BLaER1 (cell line): Measurements from ENCODE around the gene TENT4B.

Experiments used
- H3K27ac ChIP-seq: shearing (Covaris generic); formaldehyde crosslinking; 2 replicates; pipeline ENCODE4 v1.8.1; 2022
- H3K27me3 ChIP-seq: shearing (Covaris generic); formaldehyde crosslinking; 2 replicates; pipeline ENCODE4 v1.8.1; 2022
- H3K36me3 ChIP-seq: shearing (Covaris generic); formaldehyde crosslinking; 2 replicates; pipeline ENCODE4 v1.8.1; 2022
- H3K4me1 ChIP-seq: shearing (Covaris generic); formaldehyde crosslinking; 2 replicates; pipeline ENCODE4 v1.8.1; 2022
- H3K4me2 ChIP-seq: shearing (Covaris generic); formaldehyde crosslinking; 2 replicates; pipeline ENCODE4 v1.8.1; 2022
- H3K4me3 ChIP-seq: shearing (Covaris generic); formaldehyde crosslinking; 2 replicates; pipeline ENCODE4 v1.8.1; 2022
- H3K9ac ChIP-seq: shearing (Covaris generic); formaldehyde crosslinking; 2 replicates; pipeline ENCODE4 v1.8.1; 2022
- H3K9me3 ChIP-seq: shearing (Covaris generic); formaldehyde crosslinking; 2 replicates; pipeline ENCODE4 v1.8.1; 2022
- H4K20me1 ChIP-seq: shearing (Covaris generic); formaldehyde crosslinking; 2 replicates; pipeline ENCODE4 v1.8.1; 2022
- Cebpa-rat ChIP-seq: shearing (Covaris generic); IDR thresholded peaks from 2 replicates; pipeline ENCODE4 v1.8.1; 2022

TENT4B gene

DNA sequence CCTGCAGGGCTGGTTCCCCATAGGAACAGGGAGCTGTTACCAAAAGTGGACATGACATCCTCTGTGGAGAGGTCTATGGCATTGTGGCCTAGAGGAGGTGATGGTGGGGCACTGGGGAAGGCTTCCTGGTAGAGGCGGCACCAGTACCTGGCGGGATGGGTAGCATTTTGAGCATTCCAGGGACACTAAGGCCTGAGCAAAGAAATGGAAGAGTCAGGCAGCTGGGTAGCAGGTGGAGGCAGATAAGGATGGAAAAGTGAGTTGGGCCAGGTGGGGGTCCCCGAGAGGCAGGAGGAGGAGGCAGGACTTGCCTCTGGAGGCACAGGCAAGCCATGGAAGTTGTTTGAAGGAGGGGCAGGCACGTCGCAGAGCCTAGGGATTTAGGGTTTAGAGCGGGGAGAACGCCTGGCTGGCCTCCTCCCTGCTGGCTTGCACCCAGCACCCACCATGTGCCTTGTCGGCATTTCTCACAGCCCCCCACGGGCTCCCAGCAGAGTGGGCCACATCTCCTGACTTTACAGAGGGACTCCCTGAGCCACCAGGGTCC is 108.1 kb downstream of the TENT4B start:
- Histone ChIP-seq H3K4me2 (peak overlapping the region; percentile 84), H3K4me1 (peaks cover 83% of the 10 kb centered on the region), H3K9ac (no peak overlapping the region), H4K20me1 (peaks cover 67% of the 10 kb centered on the region), H3K9me3 (no peaks in the 10 kb centered on the region), H3K4me3 (no peak overlapping the region), H3K36me3 (no peaks in the 10 kb centered on the region), H3K27me3 (no peaks in the 10 kb centered on the region), H3K27ac (peak overlapping the region; percentile 35; the same call in 1 of the 2 replicates)
- no peak for TF ChIP-seq Cebpa-rat

DNA sequence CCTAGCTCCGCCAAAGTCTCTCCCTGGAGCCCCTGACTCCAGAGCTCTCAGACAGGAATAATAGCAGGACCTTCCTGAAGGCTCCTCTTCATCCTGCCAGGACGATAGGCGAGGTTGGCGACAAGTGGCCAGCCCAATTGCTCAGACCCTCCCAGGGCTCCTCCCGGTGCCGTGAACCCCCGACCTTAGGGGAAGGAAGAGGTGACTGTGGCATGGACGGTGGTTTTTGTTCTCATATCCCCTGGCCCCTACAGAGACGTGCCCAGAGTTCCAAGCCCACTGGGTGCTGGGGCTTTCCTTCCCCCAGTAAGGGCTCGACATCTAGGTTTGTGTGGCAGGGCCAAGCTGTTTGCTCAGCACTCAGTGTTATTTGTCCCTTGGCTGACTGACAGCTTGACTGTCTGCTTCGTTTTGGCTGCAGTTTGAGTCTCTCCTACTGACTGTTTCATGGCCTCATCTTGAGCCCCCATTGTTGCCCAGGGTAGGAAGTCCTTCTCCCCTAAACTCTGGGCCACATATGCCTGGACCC is 108.7 kb downstream of the TENT4B start:
- Histone ChIP-seq H3K36me3 (no peaks in the 10 kb centered on the region), H3K9ac (0 out of 2 replicates have a peak overlapping the region, but pooled peaks have one; percentile 26), H3K27me3 (no peaks in the 10 kb centered on the region), H3K4me3 (no peak overlapping the region), H3K4me1 (peaks cover 88% of the 10 kb centered on the region), H4K20me1 (peaks cover 73% of the 10 kb centered on the region), H3K27ac (peak overlapping the region; percentile 35; the same call in 1 of the 2 replicates), H3K9me3 (no peaks in the 10 kb centered on the region), H3K4me2 (peak overlapping the region; percentile 84)
- TF ChIP-seq Cebpa-rat: no peak

DNA sequence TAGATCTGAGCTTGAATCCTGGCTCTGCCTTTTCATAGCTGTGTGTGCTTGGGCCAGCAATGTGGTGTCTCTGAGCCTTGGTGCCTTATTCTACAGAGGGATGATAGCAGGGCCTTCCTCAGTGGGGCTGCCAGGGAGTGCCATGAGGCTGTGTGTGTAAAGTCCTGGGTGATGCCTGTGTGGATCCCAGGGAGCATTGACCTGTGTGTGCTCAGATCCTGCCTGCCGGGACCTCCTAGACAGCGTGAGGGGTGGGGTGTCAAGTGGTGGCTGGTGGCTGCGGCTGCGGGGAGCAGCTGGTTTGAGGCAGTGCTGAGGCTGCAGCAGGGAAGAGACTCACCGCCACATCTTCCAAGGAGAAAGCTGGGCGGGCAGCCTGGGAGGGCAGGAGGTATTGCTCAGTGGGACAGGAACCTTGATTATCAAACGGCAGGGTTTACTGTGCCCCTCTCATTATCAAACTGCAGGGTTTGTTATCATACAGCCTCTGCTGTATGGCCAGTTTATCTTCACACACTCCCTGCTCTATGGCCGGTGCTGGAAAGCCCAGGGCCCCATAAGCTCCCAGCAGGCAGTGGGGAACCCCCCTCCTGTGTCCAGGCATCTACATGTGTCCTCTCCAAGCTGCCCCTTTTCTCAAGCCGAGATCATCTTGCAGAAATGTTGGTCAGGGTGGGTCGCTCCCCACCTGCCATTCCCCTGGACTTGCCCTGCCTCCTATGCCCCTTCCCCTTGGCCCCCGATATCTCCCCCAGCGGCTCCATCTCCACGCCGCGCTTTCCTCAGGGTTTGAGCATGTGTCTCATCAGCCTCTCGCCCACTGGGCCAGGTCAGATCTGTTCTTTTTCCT is 110.2 kb downstream of the TENT4B start:
- Histone ChIP-seq H3K4me3 (no peak overlapping the region), H3K36me3 (no peaks in the 10 kb centered on the region), H3K4me2 (peak overlapping the region; percentile 68), H3K27me3 (no peaks in the 10 kb centered on the region), H3K9me3 (no peaks in the 10 kb centered on the region), H3K9ac (peak overlapping the region; percentile 27; the same call in 1 of the 2 replicates), H3K4me1 (peaks cover 98% of the 10 kb centered on the region), H4K20me1 (peaks cover 73% of the 10 kb centered on the region), H3K27ac (no peak overlapping the region)
- TF ChIP-seq Cebpa-rat: no peak

DNA sequence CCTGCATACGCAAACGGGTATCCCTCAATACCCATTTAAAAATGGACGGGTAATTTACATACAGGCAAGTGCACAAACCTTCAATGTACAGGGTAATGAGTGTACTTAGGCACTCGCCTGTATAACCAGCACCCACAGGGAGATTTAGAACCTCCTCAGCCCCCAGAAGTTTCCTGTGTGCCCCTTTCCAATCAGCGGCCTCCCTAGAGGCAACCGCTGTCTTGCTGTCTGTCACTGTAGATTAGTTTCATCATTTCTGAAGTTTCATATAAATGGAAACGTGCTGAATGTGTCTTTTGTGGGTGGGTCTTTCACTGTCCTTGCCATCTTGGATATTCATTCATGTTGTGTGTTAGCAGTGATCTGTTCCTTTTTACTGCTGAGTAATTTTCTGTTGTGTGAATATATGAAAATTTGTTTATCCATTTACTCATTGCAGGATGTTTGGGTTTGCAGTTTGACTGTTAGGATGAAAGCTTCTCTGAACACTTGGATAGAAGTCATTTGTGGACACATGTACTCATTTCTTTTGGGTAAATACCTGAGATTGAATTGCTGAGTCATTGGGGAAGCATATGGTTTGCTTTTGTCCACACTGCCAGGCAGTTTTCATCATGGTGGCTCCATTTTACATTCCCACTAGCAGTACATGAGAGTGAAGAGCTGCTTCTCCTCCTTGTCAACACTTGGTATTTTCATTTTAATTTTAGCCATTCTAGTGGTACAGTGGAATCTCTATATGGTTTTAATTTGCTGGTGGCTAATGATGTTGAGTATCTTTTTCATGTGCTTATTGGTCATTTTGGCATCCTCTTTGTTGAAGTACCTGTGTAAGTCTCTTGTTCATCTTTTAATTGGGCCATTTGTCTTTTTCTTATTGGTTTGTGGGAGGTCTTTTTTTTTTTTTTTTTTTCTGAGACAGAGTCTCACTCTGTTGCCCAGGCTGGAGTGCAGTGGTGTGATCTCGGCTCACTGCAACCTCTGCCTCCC is 111.1 kb downstream of the TENT4B start:
- H3K27me3 ChIP-seq: no peaks in the 10 kb centered on the region

DNA sequence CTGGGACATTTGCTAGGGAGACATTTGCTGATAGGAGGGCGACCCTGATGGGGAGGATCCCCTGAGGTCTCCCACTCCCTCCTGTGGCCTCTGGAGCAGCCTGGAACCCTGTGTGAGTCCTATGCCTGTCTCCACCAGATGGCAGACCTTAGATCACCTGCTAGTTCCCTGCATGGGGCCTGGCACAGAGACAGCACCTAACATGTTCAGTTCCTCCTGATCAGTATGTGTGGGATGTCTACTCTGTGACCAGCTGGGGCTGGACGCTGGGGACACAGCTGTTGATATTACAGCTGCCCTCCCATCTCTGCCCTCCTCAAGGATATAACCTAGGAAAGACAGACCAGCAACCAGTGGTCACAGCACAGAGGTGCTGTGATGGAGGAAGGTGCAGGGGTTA is 112.2 kb downstream of the TENT4B start:
- Histone ChIP-seq H3K4me1 (peaks cover 98% of the 10 kb centered on the region), H3K4me3 (no peak overlapping the region), H4K20me1 (peaks cover 56% of the 10 kb centered on the region), H3K4me2 (peak overlapping the region; percentile 98), H3K27me3 (no peaks in the 10 kb centered on the region), H3K9ac (no peak overlapping the region), H3K27ac (peak overlapping the region; percentile 82; the same call in 1 of the 2 replicates), H3K36me3 (no peaks in the 10 kb centered on the region), H3K9me3 (no peaks in the 10 kb centered on the region)
- TF ChIP-seq Cebpa-rat: no peak

More for the DNA sequence above, 111.1 kb downstream of the TENT4B start:
- H3K9me3 ChIP-seq: no peaks in the 10 kb centered on the region
- no peak for TF ChIP-seq Cebpa-rat
- peaks cover 66% of the 10 kb centered on the region for H4K20me1 ChIP-seq
- H3K4me2 ChIP-seq: peak overlapping the region; percentile 68
- peak overlapping the region; percentile 27; the same call in 1 of the 2 replicates for H3K9ac ChIP-seq
- no peaks in the 10 kb centered on the region for H3K36me3 ChIP-seq
- H3K4me3 ChIP-seq: no peak overlapping the region
- peaks cover 98% of the 10 kb centered on the region for H3K4me1 ChIP-seq
- H3K27ac ChIP-seq: peak overlapping the region; percentile 15; the same call in 1 of the 2 replicates

DNA sequence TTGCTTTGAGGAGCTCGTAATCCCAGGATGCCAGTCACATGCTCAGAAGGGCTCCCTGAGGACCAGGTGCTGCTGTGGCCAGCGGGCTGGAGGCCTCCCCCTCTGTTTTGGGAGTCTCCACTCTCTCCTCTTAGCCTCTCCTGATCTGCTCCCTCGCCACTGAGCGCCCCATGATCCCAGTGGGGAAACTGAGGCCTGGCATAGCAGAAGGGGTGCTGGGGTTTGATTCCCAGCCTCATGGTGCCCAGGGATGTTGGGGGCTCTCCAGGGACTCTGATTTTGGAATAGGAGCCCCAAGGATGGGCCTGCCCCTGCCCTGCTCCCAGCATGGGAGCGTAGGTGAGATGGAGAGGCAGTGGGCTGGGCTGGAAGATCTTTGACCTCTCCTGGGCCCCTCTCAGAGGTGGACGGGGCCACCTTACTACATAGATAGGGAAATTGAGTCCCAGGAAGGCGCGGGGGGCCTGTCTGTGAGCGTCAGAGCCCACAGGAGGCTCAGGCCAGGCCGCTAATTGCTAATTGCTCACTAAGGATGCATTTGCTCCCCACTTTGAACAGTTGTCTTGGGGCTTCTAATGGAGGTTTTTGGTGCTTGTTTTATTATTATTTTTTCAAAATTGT is 112.7 kb downstream of the TENT4B start:
- Histone ChIP-seq H3K4me3 (peak overlapping the region; percentile 46), H3K27ac (peak overlapping the region; percentile 82), H3K9me3 (no peaks in the 10 kb centered on the region), H3K9ac (peak overlapping the region; percentile 49; the same call in 1 of the 2 replicates), H3K4me2 (peak overlapping the region; percentile 98), H4K20me1 (peaks cover 50% of the 10 kb centered on the region), H3K36me3 (no peaks in the 10 kb centered on the region), H3K4me1 (peaks cover 97% of the 10 kb centered on the region), H3K27me3 (no peaks in the 10 kb centered on the region)
- TF ChIP-seq Cebpa-rat: no peak

DNA sequence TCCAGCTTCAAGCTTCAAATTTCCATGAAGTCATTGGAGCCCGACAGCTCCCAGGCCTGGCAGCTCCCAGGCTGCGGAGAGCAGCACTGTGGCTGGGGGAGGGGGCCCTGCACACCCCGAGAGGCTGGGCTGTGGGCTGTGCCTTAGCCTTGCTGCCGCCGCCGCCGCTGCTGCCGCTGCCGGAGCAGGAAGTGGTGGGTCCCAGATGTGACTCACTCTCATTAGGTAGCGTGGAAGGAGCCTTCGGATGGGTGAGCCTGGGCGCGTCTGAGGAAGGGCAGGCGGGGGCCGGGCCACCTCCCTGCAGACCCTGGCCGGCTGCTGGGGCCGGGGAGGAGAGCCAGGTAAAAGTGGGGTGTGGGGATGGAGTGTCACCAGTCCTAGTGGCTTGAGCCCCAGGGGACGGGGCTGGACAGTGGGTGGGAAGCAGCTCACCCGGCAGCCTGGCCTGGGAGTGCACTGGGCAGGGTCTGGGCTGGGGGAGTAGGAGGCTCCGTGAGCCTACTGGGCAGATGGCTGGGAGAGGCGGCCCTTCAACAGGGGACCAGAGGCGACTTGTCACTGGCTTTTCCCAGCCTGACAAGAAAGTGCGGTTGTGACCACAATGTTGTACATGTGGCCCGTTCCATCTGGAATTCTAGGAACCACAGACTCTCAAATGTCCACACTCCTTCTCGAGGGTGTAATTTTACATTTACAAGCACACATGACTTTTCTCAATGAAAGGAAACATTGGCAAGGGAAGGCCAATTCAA is 113.4 kb downstream of the TENT4B start, which contains the start of gene ADCY7:
Gene ADCY7, plus strand, starts transcription at position 215 of the 755 bp plus-strand sequence. CDS start 21,629 bp downstream, outside the sequence.
- Histone ChIP-seq H3K4me3 (peak within 1 kb of the TSS; percentile 46), H3K36me3 (no peaks in the 10 kb centered on the region), H3K4me2 (peak within 1 kb of the TSS; percentile 98), H4K20me1 (peaks cover 45% of the 10 kb centered on the region), H3K9me3 (no peaks in the 10 kb centered on the region), H3K9ac (peak within 1 kb of the TSS; percentile 49; the same call in 1 of the 2 replicates), H3K27me3 (no peaks in the 10 kb centered on the region), H3K27ac (peak within 1 kb of the TSS; percentile 82), H3K4me1 (peaks cover 97% of the 10 kb centered on the region)
- TF ChIP-seq Cebpa-rat: no peak

DNA sequence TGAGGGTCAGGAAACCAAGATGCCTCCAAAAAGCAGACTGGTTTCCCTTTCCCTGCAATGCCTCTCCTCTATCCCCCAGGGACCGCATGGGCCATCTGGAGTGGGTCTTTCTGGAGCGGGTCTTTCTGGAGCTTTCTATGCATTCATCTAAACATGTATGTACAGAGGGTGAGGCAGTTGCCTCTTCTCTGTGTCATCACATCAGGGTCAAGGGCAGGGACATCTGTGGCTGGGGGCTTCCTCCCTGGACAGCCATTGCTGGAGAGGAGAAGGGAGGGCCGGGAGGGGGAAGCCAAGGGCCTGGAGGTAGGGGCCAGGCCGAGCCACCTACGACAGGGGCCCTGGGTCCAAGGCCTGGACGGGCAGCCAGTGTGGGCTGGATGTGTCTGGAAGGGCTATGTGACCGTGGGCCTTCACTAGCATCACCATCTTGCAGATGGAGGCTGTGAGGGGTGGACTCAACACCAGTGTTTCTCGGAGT is 114.1 kb downstream of the TENT4B start:
- peak overlapping the region; percentile 82 for H3K27ac ChIP-seq
- no peak overlapping the region for H3K4me3 ChIP-seq

More for the DNA sequence above, 114.1 kb downstream of the TENT4B start:
- H4K20me1 ChIP-seq: peaks cover 45% of the 10 kb centered on the region
- peak overlapping the region; percentile 98 for H3K4me2 ChIP-seq
- H3K27me3 ChIP-seq: no peaks in the 10 kb centered on the region
- H3K9ac ChIP-seq: peak overlapping the region; percentile 49; the same call in 1 of the 2 replicates
- TF ChIP-seq Cebpa-rat: no peak
- H3K9me3 ChIP-seq: no peaks in the 10 kb centered on the region
- H3K36me3 ChIP-seq: no peaks in the 10 kb centered on the region
- H3K4me1 ChIP-seq: peaks cover 97% of the 10 kb centered on the region
